SK-N-SH treated with all-trans-retinoic acid at 6 μM for 48 hours (cell line): ENCODE data around the gene KRTAP1-4.

Source experiments
- RARB ChIP-seq: fragments of 250-450 bp; sonication (Bioruptor Pico); IDR thresholded peaks from 2 replicates; pipeline ENCODE4 v1.8.0; 2021; ENCODE audit warnings: mild to moderate bottlenecking, moderate library complexity
- ZC3H10 ChIP-seq: fragments of 250-450 bp; sonication (Bioruptor Pico); IDR thresholded peaks from 2 replicates; pipeline ENCODE4 v1.5.1; 2021; ENCODE audit warnings: mild to moderate bottlenecking, moderate library complexity
- ZFP3 ChIP-seq: fragments of 250-450 bp; sonication (Bioruptor Pico); IDR thresholded peaks from 2 replicates; pipeline ENCODE4 v1.5.0; 2020; ENCODE audit warnings: mild to moderate bottlenecking, moderate library complexity
- ZNF8 ChIP-seq: fragments of 450-650 bp; formaldehyde crosslinking; IDR thresholded peaks from 2 replicates; pipeline ENCODE4 v1.5.0; 2020; ENCODE audit warnings: mild to moderate bottlenecking, moderate library complexity
- TF ChIP-seq, protein P1 (sequence below): fragments of 250-450 bp; sonication (Bioruptor Pico); IDR thresholded peaks from 2 replicates; pipeline ENCODE4 v1.8.0; 2020; ENCODE audit warnings: mild to moderate bottlenecking, moderate library complexity, borderline replicate concordance
- TF ChIP-seq, protein P2 (sequence below): fragments of 250-450 bp; sonication (Bioruptor Pico); IDR thresholded peaks from 2 replicates; pipeline ENCODE4 v1.5.1; 2020; ENCODE audit warnings: low read depth, mild to moderate bottlenecking, moderate library complexity

DNA sequence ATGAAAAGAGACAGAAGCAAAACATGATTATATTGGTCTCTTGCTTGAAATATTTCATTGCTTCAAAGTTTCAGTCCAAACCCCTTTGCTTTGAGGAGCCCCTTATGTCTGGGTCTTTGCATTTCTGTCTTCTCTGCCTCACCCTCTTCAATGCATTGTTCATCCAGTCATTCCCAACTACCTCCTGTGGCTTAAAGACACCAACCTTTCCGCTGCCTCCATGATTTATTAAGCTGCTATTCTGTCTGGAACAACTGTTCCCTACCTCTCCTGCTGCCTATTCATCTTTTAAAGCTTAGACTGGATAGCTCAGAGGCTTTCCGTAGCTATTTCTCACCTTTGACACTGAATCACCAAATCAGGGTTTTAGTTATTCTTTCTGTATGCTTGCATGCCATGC, 32.6 kb downstream of the KRTAP1-4 start:
- TF ChIP-seq ZNF8 (CRISPR knock-in tag) (no peak), ZFP3 (no peak), ZC3H10 (CRISPR knock-in tag) (no peak), RARB (no peak)
- TF ChIP-seq, protein P1, sequence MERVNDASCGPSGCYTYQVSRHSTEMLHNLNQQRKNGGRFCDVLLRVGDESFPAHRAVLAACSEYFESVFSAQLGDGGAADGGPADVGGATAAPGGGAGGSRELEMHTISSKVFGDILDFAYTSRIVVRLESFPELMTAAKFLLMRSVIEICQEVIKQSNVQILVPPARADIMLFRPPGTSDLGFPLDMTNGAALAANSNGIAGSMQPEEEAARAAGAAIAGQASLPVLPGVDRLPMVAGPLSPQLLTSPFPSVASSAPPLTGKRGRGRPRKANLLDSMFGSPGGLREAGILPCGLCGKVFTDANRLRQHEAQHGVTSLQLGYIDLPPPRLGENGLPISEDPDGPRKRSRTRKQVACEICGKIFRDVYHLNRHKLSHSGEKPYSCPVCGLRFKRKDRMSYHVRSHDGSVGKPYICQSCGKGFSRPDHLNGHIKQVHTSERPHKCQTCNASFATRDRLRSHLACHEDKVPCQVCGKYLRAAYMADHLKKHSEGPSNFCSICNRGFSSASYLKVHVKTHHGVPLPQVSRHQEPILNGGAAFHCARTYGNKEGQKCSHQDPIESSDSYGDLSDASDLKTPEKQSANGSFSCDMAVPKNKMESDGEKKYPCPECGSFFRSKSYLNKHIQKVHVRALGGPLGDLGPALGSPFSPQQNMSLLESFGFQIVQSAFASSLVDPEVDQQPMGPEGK: no peak
- TF ChIP-seq, protein P2, sequence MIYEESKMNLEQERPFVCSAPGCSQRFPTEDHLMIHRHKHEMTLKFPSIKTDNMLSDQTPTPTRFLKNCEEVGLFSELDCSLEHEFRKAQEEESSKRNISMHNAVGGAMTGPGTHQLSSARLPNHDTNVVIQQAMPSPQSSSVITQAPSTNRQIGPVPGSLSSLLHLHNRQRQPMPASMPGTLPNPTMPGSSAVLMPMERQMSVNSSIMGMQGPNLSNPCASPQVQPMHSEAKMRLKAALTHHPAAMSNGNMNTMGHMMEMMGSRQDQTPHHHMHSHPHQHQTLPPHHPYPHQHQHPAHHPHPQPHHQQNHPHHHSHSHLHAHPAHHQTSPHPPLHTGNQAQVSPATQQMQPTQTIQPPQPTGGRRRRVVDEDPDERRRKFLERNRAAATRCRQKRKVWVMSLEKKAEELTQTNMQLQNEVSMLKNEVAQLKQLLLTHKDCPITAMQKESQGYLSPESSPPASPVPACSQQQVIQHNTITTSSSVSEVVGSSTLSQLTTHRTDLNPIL: no peak
